HepG2 (cell line): Measurements from ENCODE around the gene TIMM17B. TPM values are rescaled to one million over a fixed set of nuclear protein-coding genes. Genes with fewer than 3 reads are reported as not detected.
A peak's percentile ranks its signal among the peaks of the same experiment; 100 is the strongest.

Experiments used
- ATAC-seq: fragments of 200-7000 bp; cut with Tn5 transposase; 3 replicates; pipeline ENCODE4 v1.9.1; 2020; ENCODE audit warnings: mild to moderate bottlenecking, moderate library complexity
- BruUV-seq: library from RNA; stranded (reverse); fragments of 400-500 nt; replicated peaks from 2 replicates; lab custom pipeline; 2021; lab: Mats Ljungman, UMichigan
- CTCF ChIA-PET: fragments of 300-600 bp; formaldehyde crosslinking; extraction: SDS; loops from one replicate; lab custom pipeline; 2021; ENCODE audit warnings: low total read pairs, inconsistent platforms, low intra/inter-chr PET ratio; lab: Yijun Ruan, JAX
- POLR2A ChIA-PET: fragments of 350-600 bp; sonication (Branson Sonifier 250); formaldehyde crosslinking; loops from one replicate; lab custom pipeline; 2020; ENCODE audit warnings: antibody characterized with exemption, inconsistent platforms; lab: Yijun Ruan, JAX
- DNase-seq: peaks from one replicate; pipeline ENCODE4 v3.0.0-alpha.2; 2015; ENCODE audit warnings: low spot score
- FAIRE-seq: peaks from 3 replicates; lab custom pipeline; 2011; peaks lifted over from hg19 to GRCh38; lab: Jason Lieb, UNC
- H2AFZ ChIP-seq: one replicate; pipeline ENCODE4 v1.6.1; 2011; ENCODE audit warnings: low read length, inconsistent platforms
- H3K27ac ChIP-seq: fragments of 300-600 bp; 3 replicates; pipeline ENCODE4 v1.8.0; 2011; ENCODE audit warnings: mixed run types, mild to moderate bottlenecking, mixed read lengths, low read length, inconsistent platforms; ENCODE audit not compliant: insufficient read depth; ENCODE audit errors: extremely low read length
- H3K27me3 ChIP-seq, 2 experiments: fragments of 200-600 bp in 1 of 2; 2 replicates in 1 of 2; 3 replicates in 1 of 2; pipeline versions ENCODE4 v1.6.0 to v1.8.0; 2011; ENCODE audit warnings: low read length in 2 of 2, mild to moderate bottlenecking in 2 of 2, moderate library complexity in 2 of 2, inconsistent platforms in 1 of 2; ENCODE audit not compliant: insufficient read depth in 2 of 2, control insufficient read depth in 1 of 2
- H3K36me3 ChIP-seq, 2 experiments: fragments of 200-600 bp in 1 of 2; replicated peaks in 1 of 2; 2 replicates in 1 of 2; 3 replicates in 1 of 2; pipeline versions ENCODE4 v1.5.1 to v1.8.0; 2011; ENCODE audit warnings: low read length in 2 of 2, inconsistent platforms in 1 of 2; ENCODE audit not compliant: insufficient read depth in 2 of 2, control insufficient read depth in 1 of 2
- H3K4me1 ChIP-seq: 2 replicates; pipeline ENCODE4 v1.5.1; 2012; ENCODE audit warnings: low read length, inconsistent platforms; ENCODE audit not compliant: insufficient read depth
- H3K4me2 ChIP-seq: 2 replicates; pipeline ENCODE4 v1.6.0; 2011; ENCODE audit warnings: low read depth, low read length, inconsistent platforms
- H3K4me3 ChIP-seq, 3 experiments: fragments of 200-600 bp in 1 of 3; sonication (generic), shearing (Covaris generic) in 1 of 3; replicated peaks in 1 of 3; 2 replicates each; pipeline ENCODE4 v1.5.1; 2011 to 2016; ENCODE audit warnings: low read length in 3 of 3, inconsistent platforms in 2 of 3, low read depth in 2 of 3, mild to moderate bottlenecking in 2 of 3, control low read depth in 1 of 3, mixed read lengths in 1 of 3; ENCODE audit not compliant: insufficient read depth in 1 of 3
- H3K79me2 ChIP-seq: one replicate; pipeline ENCODE4 v1.6.1; 2011; ENCODE audit warnings: low read length, inconsistent platforms; ENCODE audit not compliant: insufficient read depth
- H3K9ac ChIP-seq: 2 replicates; pipeline ENCODE4 v1.6.0; 2011; ENCODE audit warnings: mild to moderate bottlenecking, low read depth, low read length, inconsistent platforms; ENCODE audit not compliant: insufficient read depth
- H3K9me3 ChIP-seq: 2 replicates; pipeline ENCODE4 v1.5.1; 2012; ENCODE audit warnings: mild to moderate bottlenecking, low read length
- H4K20me1 ChIP-seq: 2 replicates; pipeline ENCODE4 v1.6.0; 2011; ENCODE audit warnings: inconsistent platforms, mild to moderate bottlenecking, low read length, moderate library complexity; ENCODE audit not compliant: insufficient read depth
- AKNA ChIP-seq: sonication (generic); formaldehyde crosslinking; IDR thresholded peaks from 2 replicates; pipeline ENCODE4 v1.4.0; 2020; ENCODE audit warnings: missing genetic modification reagents, borderline replicate concordance
- ATF6 ChIP-seq: sonication (generic); formaldehyde crosslinking; conservative IDR thresholded peaks from 2 replicates; pipeline ENCODE4 v1.4.0; 2020; ENCODE audit warnings: missing genetic modification reagents
- BRD4 ChIP-seq: sonication (generic); formaldehyde crosslinking; IDR thresholded peaks from 2 replicates; pipeline ENCODE4 v1.4.0; 2020; ENCODE audit warnings: missing genetic modification reagents
- GLMP ChIP-seq: sonication (generic); formaldehyde crosslinking; IDR thresholded peaks from 2 replicates; pipeline ENCODE4 v1.9.0; 2021; ENCODE audit warnings: missing genetic modification reagents, mild to moderate bottlenecking, borderline replicate concordance
- HNRNPK ChIP-seq: fragments of 200-400 bp; formaldehyde crosslinking; IDR thresholded peaks from 2 replicates; pipeline ENCODE4 v1.6.1; 2018; ENCODE audit warnings: low read length, low read depth, moderate library complexity, mild to moderate bottlenecking; ENCODE audit not compliant: poor library complexity, severe bottlenecking
- IRF2 ChIP-seq: IDR thresholded peaks from 2 replicates; pipeline ENCODE4 v1.6.1; 2018; ENCODE audit warnings: missing genetic modification reagents, missing compliant biosample characterization
- PHF5A ChIP-seq: IDR thresholded peaks from one replicate; pipeline ENCODE4 v1.6.1; 2018; ENCODE audit warnings: low read depth, missing genetic modification reagents; ENCODE audit not compliant: unreplicated experiment
- RBFOX2 ChIP-seq: fragments of 200-400 bp; formaldehyde crosslinking; IDR thresholded peaks from 2 replicates; pipeline ENCODE4 v1.6.1; 2017; ENCODE audit warnings: low read depth, mild to moderate bottlenecking, low read length
- ZNF207 ChIP-seq: fragments of 450-650 bp; IDR thresholded peaks from 2 replicates; pipeline ENCODE4 v1.6.1; 2016; ENCODE audit warnings: antibody characterized with exemption, borderline replicate concordance
- WGBS: methylation state at CpG from one replicate; pipeline ENCODE4 v1.1.6; 2017; ENCODE audit warnings: low lambda C conversion rate; 5-methylcytosine and 5-hydroxymethylcytosine counted together
- in situ Hi-C: cut with HindIII; loops from 2 replicates; pipeline ENCODE4 v1.10.0; 2017; ENCODE audit warnings: low pct_unique_long_range_greater_than_20kb; ENCODE audit not compliant: extremely low pct_ligation_motif_present
- intact Hi-C: fragments of 100-400 bp; cut with micrococcal nuclease; formaldehyde crosslinking; loops from one replicate; pipeline ENCODE4 v1.10.0; 2022; ENCODE audit not compliant: unreplicated experiment
- polyA plus RNA-seq, 8 experiments: library from polyadenylated mRNA; depleted of rRNA in 3 of 8; stranded (reverse) in 7 of 8; unstranded in 1 of 8; fragments of >200 nt; fragmentation: Illumina TruSeq in 4 of 8; extraction: Trizol in 4 of 8; gene quantifications; 2 replicates each; pipeline versions ENCODE4 v1.2.1 to v1.2.3, GENCODE V29; 2011 to 2016; ENCODE audit warnings: low read depth in 4 of 8, missing spikeins in 1 of 8, mixed read lengths in 1 of 8; ENCODE audit not compliant: insufficient read depth in 1 of 8
- total RNA-seq, 5 experiments: library from RNA; depleted of rRNA; stranded (reverse); fragments of >200 nt; fragmentation: Illumina TruSeq; extraction: Trizol; gene quantifications; 2 replicates each; pipeline ENCODE4 v1.2.3, GENCODE V29; 2016; ENCODE audit warnings: low read depth in 1 of 5

Gene TIMM17B
- total and polyA plus RNA-seq, 2 of the 13 experiments (the other 11 are each of a cell fraction or from before 2014, with no cell fraction given), result 56.0 to 72.5 TPM

GRCh38 chrX:48905090-48905790 lies 7.7 kb upstream of the TIMM17B start:
- in situ Hi-C loops, result no loop called here
- H2AFZ ChIP-seq, result no peak overlapping the region
- ATAC-seq (no peak), DNase-seq (no peak), FAIRE-seq (no peak)
- no peak overlapping the region for H3K4me2 ChIP-seq
- peaks cover 13 to 14% of the 10 kb centered on the region in 2 experiments for H3K36me3 ChIP-seq
- no peaks in the 10 kb centered on the region for H4K20me1 ChIP-seq
- no peaks in the 10 kb centered on the region for H3K9me3 ChIP-seq
- 100% methylated on average over 3 of the region's 20 CpGs for WGBS
- ChIA-PET CTCF (no interaction called here), POLR2A (no interaction called here)
- peaks cover 19% of the 10 kb centered on the region for H3K4me1 ChIP-seq
- intact Hi-C loops, result no loop called here
- peak; percentile 27; the same call in 1 of the 2 replicates for TF ChIP-seq RBFOX2
- no peak for TF ChIP-seq GLMP
- no peak overlapping the region for H3K4me3 ChIP-seq
- BruUV-seq, result no TSS peak
- H3K27me3 ChIP-seq, result no peaks in the 10 kb centered on the region
- peaks cover 4% of the 10 kb centered on the region for H3K79me2 ChIP-seq
- H3K9ac ChIP-seq, result no peak overlapping the region
- H3K27ac ChIP-seq, result no peak overlapping the region

- intact Hi-C loops, result no loop called here
- no peak overlapping the region for H3K27ac ChIP-seq
- no peak overlapping the region for H3K4me3 ChIP-seq
- no TSS peak for BruUV-seq
- WGBS, result 98% methylated on average over 8 of the region's 14 CpGs
- CTCF ChIA-PET, result no interaction called here
- in situ Hi-C loops, result no loop called here
- ATAC-seq, result peak; percentile 19
- no peak overlapping the region for H3K4me2 ChIP-seq
- H3K79me2 ChIP-seq, result peaks cover under 1% of the 10 kb centered on the region
- H2AFZ ChIP-seq, result no peak overlapping the region
- FAIRE-seq, result no peak
- peaks cover 14% of the 10 kb centered on the region for H3K4me1 ChIP-seq
- H4K20me1 ChIP-seq, result no peaks in the 10 kb centered on the region
- H3K36me3 ChIP-seq, result peaks cover 13 to 14% of the 10 kb centered on the region in 2 experiments
- no peak for DNase-seq
- POLR2A ChIA-PET, result interaction anchor here (1.8 kb wide), 1 partner anchor 13 kb away, joined by 5 read pairs; no protein-coding TSS in a partner anchor
- H3K9me3 ChIP-seq, result no peaks in the 10 kb centered on the region
- H3K9ac ChIP-seq, result no peak overlapping the region
- no peaks in the 10 kb centered on the region for H3K27me3 ChIP-seq
- TF ChIP-seq IRF2 (CRISPR knock-in tag) (no peak), ZNF207 (no peak), AKNA (CRISPR knock-in tag) (no peak), HNRNPK (no peak), BRD4 (CRISPR knock-in tag) (no peak), ATF6 (CRISPR knock-in tag) (no peak), PHF5A (CRISPR knock-in tag) (no peak)
Measured at GRCh38 chrX:48904626-48905025, 7.1 kb upstream of the TIMM17B start.
